Measurements from ENCODE around the gene DHCR7.

DHCR7 gene

GRCh38 chr11:71387784-71388636 is 60.2 kb downstream of the DHCR7 start:
- DNase-seq (ENCODE audit: low read depth in 2 of 3, low spot score in 2 of 3), result no peak

- DNase-seq (ENCODE audit: low read depth in 2 of 3, low spot score in 2 of 3), result no peak
Observed at GRCh38 chr11:71387200-71387599, 61.0 kb downstream of the DHCR7 start.

GRCh38 chr11:71386202-71386601 is 62.0 kb downstream of the DHCR7 start:
- no peak for DNase-seq (ENCODE audit: low read depth in 2 of 3, low spot score in 2 of 3)

GRCh38 chr11:71385091-71385490 is 63.1 kb downstream of the DHCR7 start:
- DNase-seq (ENCODE audit: low read depth in 2 of 3, low spot score in 2 of 3), result no peak

- DNase-seq (ENCODE audit: low read depth in 2 of 3, low spot score in 2 of 3), result no peak
Observed at GRCh38 chr11:71384561-71384960, 63.6 kb downstream of the DHCR7 start.
